ENCODE data around the gene LSP1.

- TF ChIP-seq GATA3 (IDR thresholded peaks at IDR 0.05; ENCODE audit: low read depth, low read length) (no peak), GATA2 (IDR thresholded peaks at IDR 0.05; ENCODE audit: low read depth, low read length) (no peak)
These were observed 28.0 kb downstream of the LSP1 start for GRCh38 chr11:1880746-1881441.
